Smooth muscle cell of the brain vasculature (primary cell): ENCODE results near the gene ELF5.

Experiments
- DNase-seq: peaks from one replicate; pipeline ENCODE4 v3.0.0-alpha.2; 2012; ENCODE audit warnings: low read depth, low spot score

Gene ELF5

GRCh38 chr11:34454308-34455032, 59.1 kb downstream of the ELF5 start:
- no peak for DNase-seq

GRCh38 chr11:34451053-34451452, 62.5 kb downstream of the ELF5 start:
- no peak for DNase-seq

- peak; percentile 32 for DNase-seq
Measured at GRCh38 chr11:34449013-34449412, 64.6 kb downstream of the ELF5 start.

- no peak for DNase-seq
Measured at GRCh38 chr11:34448223-34448994, 65.2 kb downstream of the ELF5 start.

- no peak for DNase-seq
Measured at GRCh38 chr11:34447044-34447443, 66.5 kb downstream of the ELF5 start.

GRCh38 chr11:34446386-34446785, 67.2 kb downstream of the ELF5 start:
- no peak for DNase-seq

GRCh38 chr11:34445956-34446355, 67.6 kb downstream of the ELF5 start:
- no peak for DNase-seq

GRCh38 chr11:34444428-34444827, 69.2 kb downstream of the ELF5 start:
- no peak for DNase-seq

- DNase-seq: no peak
Measured at GRCh38 chr11:34443136-34443535, 70.5 kb downstream of the ELF5 start.

- no peak for DNase-seq
Measured at GRCh38 chr11:34441814-34442213, 71.8 kb downstream of the ELF5 start.

GRCh38 chr11:34439610-34440198, 73.9 kb downstream of the ELF5 start:
- DNase-seq: no peak

GRCh38 chr11:34438529-34439507, 74.8 kb downstream of the ELF5 start, which contains the start of gene CAT:
TSS of gene CAT (plus strand) at chr11:34438934. CDS start at chr11:34439014, 80 bp downstream.
- peak; percentile 97 for DNase-seq

- DNase-seq: no peak
Measured at GRCh38 chr11:34437224-34438125, 76.1 kb downstream of the ELF5 start.

GRCh38 chr11:34433899-34434298, 79.7 kb downstream of the ELF5 start:
- DNase-seq: no peak

- no peak for DNase-seq
Measured at GRCh38 chr11:34432822-34433221, 80.8 kb downstream of the ELF5 start.

GRCh38 chr11:34431979-34432378, 81.6 kb downstream of the ELF5 start:
- no peak for DNase-seq
